GM21619 (cell line): ENCODE results near the gene STARD13.
A peak's percentile ranks its signal among the peaks of the same experiment; 100 is the strongest.

Experiments used
- ATAC-seq: cut with Tn5 transposase; IDR thresholded peaks from one replicate; pipeline ENCODE4 v1.9.1; 2021; ENCODE audit not compliant: unreplicated experiment

Gene STARD13

GRCh38 chr13:33125821-33126570 is 159.6 kb downstream of the STARD13 start:
- ATAC-seq: no peak

DNA sequence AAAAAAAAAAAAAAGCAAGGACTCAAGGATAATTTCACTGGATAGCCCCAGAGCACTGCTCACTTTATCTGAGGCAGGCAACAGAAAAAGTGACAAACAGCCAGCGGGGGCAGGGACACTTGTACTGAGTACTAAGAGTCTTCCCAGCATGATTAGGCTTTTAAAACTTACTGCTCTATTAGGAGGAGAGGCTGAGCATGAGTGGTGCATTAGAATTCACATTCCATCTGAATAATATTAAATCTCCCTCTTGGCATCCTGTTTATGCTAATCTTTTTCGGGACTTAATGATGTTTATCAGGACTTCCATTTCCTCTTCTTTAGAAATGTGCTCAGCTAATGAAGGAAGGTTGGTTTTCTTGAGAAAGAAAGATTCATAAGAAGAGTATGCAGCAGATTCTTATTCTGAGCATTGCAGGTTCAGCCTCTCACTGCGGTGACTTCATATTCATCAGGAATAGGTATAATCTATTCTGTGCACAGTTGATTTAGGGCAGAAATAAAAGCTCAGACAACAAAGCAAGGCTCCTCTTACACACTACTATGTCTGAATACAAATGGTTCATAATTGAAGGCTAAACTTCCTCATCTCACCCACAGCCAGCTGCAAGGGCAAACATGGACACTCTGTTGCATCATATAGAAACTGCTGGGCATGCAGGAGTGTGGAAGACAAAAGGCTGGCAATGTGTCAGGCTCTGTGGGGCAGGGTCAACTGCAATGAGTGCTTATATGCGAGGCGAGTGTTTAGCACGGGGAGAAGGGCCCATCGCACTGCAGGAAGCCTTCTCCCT is 162.3 kb downstream of the STARD13 start:
- no peak for ATAC-seq

DNA sequence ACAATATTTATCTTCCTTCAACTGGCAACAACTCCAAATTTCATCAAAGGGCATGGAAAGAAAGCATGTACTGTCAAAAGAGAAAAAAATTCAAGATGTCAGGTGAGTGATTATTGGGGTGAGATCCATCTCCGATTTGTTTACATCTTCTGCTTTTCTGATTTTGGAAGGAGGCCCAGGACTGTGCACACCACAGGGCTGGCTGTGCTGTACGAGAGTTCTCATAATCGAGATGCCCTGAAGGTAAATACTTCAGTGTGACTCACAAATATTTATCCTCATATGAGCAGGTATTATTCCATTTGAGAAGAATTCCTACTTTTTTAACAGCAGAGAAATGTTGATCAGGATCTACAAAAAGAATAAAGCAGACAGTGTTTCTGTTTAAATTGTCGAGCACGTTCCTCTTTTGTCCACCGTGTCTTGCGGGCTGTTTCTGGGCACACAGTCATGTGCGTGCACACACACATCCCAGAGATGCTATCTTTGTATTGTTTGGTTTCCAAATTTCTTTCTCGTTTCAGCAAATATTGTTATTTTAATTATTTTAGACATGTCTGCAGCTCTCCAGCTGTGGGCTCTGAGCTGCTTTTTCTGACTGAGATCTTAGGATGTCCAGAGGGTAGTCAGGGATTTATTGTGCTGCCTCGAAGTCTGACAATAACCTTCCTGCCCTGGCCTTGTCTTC is 165.6 kb downstream of the STARD13 start:
- ATAC-seq: no peak

DNA sequence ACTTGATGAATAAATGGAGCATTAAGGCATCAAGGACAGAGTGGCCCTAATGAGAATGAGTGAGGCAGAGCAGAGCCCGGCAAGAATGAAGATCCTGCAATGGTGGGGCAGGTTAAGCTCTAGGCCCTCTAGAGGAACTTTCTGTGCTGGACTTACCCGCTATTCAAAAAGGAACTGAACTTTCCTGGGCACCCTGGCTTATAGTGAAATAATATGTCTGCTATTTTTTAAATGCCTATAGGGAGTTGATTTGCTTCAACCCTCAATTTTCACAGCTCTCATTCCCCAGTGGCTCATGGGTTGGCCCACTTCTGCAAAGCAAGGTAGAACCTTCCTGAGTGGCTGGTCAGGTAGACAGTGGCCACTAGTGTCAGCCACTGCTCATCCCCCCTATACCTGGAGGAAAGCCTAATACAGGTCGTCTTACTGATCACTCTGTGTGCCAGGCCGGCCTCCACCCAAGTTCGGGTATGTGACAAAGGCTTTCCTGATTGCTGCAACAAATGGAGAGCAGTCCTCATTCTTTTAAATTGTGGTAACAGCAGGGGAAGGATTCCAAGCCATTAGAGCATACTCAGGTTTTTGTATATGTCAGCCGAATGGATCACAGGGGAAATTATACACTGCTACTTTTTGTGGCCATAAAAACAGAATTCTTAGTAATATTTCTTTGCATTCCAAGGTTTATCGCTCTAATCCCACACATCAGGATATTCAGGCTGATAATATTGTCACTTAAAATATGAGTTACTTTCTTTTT is 166.4 kb downstream of the STARD13 start:
- no peak for ATAC-seq

GRCh38 chr13:33116321-33117010 is 169.1 kb downstream of the STARD13 start:
- ATAC-seq: no peak

DNA sequence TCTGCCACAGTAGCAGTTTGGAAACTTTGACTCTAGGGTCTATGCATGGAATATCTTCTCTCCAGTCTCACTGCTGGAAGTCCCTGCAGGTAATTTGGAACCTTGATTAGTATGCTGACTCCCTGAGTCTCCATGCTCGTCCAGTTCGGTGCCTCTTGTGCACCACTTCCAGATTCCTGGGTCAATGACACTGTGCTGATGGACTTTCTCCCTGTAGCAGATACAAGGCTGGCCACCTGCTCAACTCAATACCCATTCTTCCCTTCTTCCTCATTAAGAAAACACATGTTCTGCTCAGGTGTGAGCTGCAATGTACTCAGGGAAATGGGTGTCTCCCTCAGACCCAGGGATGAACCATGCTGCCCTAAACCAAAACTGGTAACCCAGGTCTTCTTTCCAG is 170.3 kb downstream of the STARD13 start:
- ATAC-seq: no peak

- no peak for ATAC-seq
Measured at GRCh38 chr13:33114146-33114545, 171.4 kb downstream of the STARD13 start.

- no peak for ATAC-seq
Measured at GRCh38 chr13:33112766-33113165, 172.8 kb downstream of the STARD13 start.

DNA sequence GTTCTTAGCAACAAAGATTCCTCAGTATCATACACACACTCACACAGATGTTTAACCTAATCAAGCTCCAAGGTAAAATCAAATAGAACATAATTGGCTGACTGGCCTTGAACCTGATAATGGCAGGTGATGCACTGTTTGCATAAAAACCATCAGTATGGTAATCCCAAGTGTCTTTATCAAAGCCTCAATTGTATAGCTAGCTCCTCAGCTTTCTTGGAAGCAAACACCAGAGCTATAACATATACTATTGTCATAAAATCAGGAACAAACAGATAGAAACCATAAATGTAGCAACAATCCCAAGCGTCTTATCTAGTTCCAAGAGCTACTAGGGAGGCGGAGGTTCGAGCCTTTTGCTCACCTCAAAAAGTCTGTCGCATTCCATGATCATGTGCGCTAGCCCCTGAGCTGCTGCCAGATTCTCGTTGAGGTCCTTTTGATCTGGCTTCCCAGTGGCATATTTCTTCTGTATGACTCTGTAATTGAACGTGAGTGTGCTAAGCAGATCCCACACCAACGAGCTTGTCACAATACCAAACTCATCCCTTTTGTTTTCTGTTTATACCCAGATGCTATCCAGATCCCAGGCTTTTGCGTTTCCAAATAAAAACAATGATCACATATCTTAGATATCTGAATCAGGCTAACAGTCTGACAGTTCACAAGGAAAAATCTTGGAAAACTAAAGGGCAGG is 174.0 kb downstream of the STARD13 start:
- no peak for ATAC-seq

DNA sequence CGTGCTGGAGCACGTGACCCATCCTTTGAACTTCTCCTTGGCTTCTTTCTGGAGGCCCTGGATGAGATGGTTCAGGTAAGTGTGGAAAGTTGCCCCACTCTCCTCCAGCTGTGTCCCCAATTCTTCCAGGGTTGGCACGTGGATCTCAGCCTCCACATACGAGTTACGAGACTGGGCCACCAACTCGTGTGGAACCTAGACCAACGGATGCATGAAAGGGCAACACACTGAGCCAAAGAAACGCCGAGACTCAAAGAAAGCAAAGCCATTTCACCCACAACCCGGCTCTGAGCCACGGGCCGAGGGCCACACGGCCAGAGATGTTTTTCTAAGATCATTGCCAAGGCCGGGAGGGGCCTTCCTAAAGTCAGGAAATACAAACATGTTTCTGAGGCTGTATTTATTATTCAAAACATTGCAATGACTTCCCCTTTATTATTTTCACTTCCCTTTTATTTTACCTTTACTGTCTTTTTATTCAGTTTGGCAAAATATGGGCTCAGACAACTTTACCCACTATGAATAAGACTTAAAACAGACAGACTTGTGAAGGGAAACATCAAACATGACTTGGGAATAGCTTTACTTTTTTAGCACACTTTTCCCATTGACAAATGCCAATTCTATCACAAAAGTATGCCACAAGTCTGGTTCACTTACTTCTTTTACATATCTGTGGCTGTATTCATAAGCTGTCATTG is 174.7 kb downstream of the STARD13 start:
- ATAC-seq: peak; percentile 41

DNA sequence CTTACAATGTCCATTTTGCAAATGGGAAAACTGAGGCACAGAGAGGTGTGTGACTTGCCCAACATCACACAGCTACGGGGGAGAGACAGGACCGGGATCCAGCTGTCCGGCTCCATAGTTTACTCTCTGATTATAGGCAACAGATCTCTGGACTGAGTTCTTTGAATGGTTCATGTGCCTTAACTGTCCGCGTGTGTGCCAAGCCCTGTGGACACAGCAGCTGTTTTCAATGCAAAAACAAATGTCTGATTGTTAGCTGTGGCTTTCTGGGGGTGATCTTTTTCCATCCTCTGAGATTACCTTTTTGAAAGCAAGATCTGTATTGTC is 175.2 kb downstream of the STARD13 start:
- no peak for ATAC-seq

- ATAC-seq: no peak
Measured at GRCh38 chr13:33109801-33110200, 175.8 kb downstream of the STARD13 start.

DNA sequence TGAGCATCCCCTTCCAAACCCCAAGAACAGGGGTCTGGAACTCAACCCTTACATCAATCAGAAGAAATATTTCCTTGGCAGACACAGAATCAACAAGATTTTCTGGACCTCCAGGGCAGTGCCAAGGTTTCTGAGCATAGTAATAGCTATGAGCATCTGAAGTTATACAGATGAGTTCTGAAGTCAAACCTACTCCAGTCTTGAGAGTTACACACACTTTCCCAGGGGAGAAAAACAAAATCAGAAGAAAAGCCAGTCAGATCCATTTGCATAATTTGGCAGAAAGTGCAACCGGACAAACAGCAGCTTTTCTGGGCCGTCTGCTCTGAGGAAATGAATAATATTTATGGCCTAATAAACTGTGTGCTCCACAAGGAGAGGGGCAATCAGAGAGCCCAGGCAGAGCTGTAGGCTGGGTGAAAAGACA is 176.3 kb downstream of the STARD13 start:
- ATAC-seq: peak; percentile 37

GRCh38 chr13:33108620-33109019 is 176.9 kb downstream of the STARD13 start:
- ATAC-seq: no peak

DNA sequence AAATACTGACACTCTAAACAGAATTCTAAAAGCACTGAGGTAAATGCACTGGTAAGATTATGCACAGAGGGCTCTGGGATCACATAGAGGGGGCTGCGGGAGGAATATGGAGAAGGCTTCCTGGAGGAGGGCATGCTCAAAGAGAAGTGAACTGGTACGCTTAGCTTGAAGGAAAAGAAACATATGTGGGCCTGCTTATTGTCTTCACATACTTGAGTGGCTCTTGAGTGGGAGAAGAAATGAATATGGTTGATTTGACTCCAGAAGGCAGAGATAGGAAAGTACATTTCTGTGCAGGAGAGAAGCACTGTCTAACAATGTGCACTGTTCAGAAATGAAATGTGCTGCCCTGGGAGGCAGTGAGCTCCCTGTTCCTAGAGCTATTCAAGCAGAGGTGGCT is 178.2 kb downstream of the STARD13 start:
- ATAC-seq: no peak

- no peak for ATAC-seq
Measured at GRCh38 chr13:33106656-33107360, 178.7 kb downstream of the STARD13 start.

- no peak for ATAC-seq
Measured at GRCh38 chr13:33105387-33106005, 180.1 kb downstream of the STARD13 start.

DNA sequence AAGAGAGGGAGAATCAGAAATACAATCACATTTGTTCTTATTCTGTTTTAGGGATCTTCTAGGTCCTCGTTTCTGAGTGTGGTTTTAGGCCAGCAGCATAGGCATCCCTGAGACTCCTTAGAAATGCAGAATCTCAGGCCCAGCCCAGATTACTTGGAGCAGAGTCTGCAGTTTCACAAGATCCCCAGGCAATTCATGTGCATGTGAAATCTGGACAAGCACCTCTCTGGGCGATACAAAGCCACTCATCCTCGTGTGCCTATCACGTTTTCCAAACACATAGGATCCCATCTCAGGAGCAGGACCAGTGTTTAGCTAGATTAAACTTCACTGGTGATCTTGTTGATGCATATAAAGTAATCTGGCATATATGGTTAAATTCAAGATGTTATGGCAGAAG is 182.1 kb downstream of the STARD13 start:
- no peak for ATAC-seq
